GM23338 (cell line): ENCODE results near the gene CRYZ.

ENCODE experiments used
- CREB1 ChIP-seq: fragments of 250-450 bp; sonication (Bioruptor Pico); IDR thresholded peaks from 2 replicates; pipeline ENCODE4 v1.5.0; 2020; ENCODE audit warnings: low read depth, mild to moderate bottlenecking, moderate library complexity
- EZH2 ChIP-seq: fragments of 200-600 bp; sonication (generic); IDR thresholded peaks from one replicate; pipeline ENCODE4 v1.8.0; 2017; ENCODE audit warnings: antibody characterized with exemption, mild to moderate bottlenecking, low read depth; ENCODE audit not compliant: unreplicated experiment
- NANOG ChIP-seq: IDR thresholded peaks from 2 replicates; pipeline ENCODE4 v1.6.1; 2016; ENCODE audit warnings: antibody characterized with exemption, borderline replicate concordance
- POLR2AphosphoS5 ChIP-seq: IDR thresholded peaks from 2 replicates; pipeline ENCODE4 v1.6.1; 2016; ENCODE audit warnings: antibody characterized with exemption, low read depth
- ZNF114 ChIP-seq: fragments of 250-450 bp; sonication (Bioruptor Pico); IDR thresholded peaks from 2 replicates; pipeline ENCODE4 v1.5.0; 2020; ENCODE audit warnings: mild to moderate bottlenecking, moderate library complexity
- TF ChIP-seq, protein P1 (sequence below), 2 experiments: fragments of 200-600 bp in 1 of 2; sonication (generic) in 1 of 2; conservative IDR thresholded peaks; 2 replicates each; pipeline versions ENCODE4 v1.5.1 to v1.6.1; 2016 to 2017; ENCODE audit warnings: antibody characterized with exemption in 2 of 2, low read depth in 2 of 2, mild to moderate bottlenecking in 2 of 2, moderate library complexity in 1 of 2
- TF ChIP-seq, protein P2 (sequence below): IDR thresholded peaks from one replicate; pipeline ENCODE4 v1.6.1; 2018; ENCODE audit warnings: antibody characterized with exemption; ENCODE audit not compliant: unreplicated experiment

DNA sequence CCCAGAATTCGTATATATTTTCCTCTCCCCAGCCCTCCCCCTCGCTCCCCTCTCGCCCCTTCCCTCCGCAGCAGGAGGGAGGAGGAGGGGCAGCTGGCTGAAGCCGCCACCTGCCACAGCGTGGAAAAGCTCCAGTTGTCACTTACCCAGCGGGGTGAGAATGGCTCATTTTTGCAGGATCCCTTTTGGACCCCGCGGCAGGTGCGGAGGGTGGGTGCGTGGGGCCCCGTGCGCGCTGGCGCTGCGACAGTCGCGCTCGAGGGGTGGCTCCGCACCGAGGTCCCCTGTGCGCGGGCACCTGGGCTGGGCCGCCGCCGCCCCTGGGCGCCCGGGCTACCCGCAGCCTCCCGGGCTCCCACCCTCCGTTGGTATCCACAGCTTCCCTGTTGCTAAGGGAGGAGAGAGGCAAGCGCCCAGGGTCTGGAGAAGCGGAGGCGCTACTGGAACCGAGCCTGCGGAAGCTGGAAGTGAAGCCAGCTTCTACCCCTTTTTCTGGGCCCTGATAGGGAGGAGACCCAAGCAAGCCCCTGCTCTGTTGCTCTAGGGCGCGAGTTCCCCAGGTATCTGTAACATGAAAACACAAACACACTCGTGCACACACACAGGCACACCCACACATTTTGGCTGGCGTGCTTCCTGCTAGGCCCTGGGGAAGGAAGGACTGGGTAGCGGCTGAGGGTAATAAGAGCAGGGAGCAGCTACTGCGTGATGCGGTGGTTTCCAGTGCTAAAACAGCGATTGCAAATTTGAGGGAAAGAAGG, 59.3 kb downstream of the CRYZ start, which contains the start of gene ERICH3:
- TF ChIP-seq, protein P1, sequence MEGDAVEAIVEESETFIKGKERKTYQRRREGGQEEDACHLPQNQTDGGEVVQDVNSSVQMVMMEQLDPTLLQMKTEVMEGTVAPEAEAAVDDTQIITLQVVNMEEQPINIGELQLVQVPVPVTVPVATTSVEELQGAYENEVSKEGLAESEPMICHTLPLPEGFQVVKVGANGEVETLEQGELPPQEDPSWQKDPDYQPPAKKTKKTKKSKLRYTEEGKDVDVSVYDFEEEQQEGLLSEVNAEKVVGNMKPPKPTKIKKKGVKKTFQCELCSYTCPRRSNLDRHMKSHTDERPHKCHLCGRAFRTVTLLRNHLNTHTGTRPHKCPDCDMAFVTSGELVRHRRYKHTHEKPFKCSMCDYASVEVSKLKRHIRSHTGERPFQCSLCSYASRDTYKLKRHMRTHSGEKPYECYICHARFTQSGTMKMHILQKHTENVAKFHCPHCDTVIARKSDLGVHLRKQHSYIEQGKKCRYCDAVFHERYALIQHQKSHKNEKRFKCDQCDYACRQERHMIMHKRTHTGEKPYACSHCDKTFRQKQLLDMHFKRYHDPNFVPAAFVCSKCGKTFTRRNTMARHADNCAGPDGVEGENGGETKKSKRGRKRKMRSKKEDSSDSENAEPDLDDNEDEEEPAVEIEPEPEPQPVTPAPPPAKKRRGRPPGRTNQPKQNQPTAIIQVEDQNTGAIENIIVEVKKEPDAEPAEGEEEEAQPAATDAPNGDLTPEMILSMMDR (conservative IDR thresholded peaks at IDR 0.05; ENCODE audit: low read depth in 2 of 2): no peak
- TF ChIP-seq, protein P2, sequence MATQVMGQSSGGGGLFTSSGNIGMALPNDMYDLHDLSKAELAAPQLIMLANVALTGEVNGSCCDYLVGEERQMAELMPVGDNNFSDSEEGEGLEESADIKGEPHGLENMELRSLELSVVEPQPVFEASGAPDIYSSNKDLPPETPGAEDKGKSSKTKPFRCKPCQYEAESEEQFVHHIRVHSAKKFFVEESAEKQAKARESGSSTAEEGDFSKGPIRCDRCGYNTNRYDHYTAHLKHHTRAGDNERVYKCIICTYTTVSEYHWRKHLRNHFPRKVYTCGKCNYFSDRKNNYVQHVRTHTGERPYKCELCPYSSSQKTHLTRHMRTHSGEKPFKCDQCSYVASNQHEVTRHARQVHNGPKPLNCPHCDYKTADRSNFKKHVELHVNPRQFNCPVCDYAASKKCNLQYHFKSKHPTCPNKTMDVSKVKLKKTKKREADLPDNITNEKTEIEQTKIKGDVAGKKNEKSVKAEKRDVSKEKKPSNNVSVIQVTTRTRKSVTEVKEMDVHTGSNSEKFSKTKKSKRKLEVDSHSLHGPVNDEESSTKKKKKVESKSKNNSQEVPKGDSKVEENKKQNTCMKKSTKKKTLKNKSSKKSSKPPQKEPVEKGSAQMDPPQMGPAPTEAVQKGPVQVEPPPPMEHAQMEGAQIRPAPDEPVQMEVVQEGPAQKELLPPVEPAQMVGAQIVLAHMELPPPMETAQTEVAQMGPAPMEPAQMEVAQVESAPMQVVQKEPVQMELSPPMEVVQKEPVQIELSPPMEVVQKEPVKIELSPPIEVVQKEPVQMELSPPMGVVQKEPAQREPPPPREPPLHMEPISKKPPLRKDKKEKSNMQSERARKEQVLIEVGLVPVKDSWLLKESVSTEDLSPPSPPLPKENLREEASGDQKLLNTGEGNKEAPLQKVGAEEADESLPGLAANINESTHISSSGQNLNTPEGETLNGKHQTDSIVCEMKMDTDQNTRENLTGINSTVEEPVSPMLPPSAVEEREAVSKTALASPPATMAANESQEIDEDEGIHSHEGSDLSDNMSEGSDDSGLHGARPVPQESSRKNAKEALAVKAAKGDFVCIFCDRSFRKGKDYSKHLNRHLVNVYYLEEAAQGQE: no peak
- TF ChIP-seq CREB1 (CRISPR knock-in tag) (no peak), POLR2AphosphoS5 (no peak), EZH2 (no peak), NANOG (no peak), ZNF114 (CRISPR knock-in tag) (no peak)
